Keratinocyte (primary cell): ENCODE results near the gene KRT78. TPM values are rescaled to one million over a fixed set of nuclear protein-coding genes. Genes with fewer than 3 reads are reported as not detected.

Experiments used
- DNase-seq: peaks from one replicate; pipeline ENCODE4 v3.0.0-alpha.2; 2011; ENCODE audit warnings: low read depth, missing footprints, low spot score
- FAIRE-seq: peaks from 2 replicates; lab custom pipeline; 2011; peaks lifted over from hg19 to GRCh38; lab: Jason Lieb, UNC
- H2AFZ ChIP-seq: 2 replicates; pipeline ENCODE4 v1.6.0; 2012; ENCODE audit warnings: low read length, control low read depth, inconsistent platforms; ENCODE audit not compliant: control insufficient read depth
- H3K27ac ChIP-seq: 2 replicates; pipeline ENCODE4 v1.5.1; 2011; ENCODE audit warnings: low read length; ENCODE audit not compliant: control insufficient read depth, insufficient read depth
- H3K27me3 ChIP-seq: 3 replicates; pipeline ENCODE4 v1.6.0; 2011; ENCODE audit warnings: low read length; ENCODE audit not compliant: control insufficient read depth, insufficient read depth; ENCODE audit errors: extremely low read depth
- H3K36me3 ChIP-seq, 2 experiments: 2 replicates in 1 of 2; 3 replicates in 1 of 2; pipeline ENCODE4 v1.5.1; 2011; ENCODE audit warnings: low read length in 2 of 2, mild to moderate bottlenecking in 1 of 2; ENCODE audit not compliant: control insufficient read depth in 2 of 2, insufficient read depth in 2 of 2; ENCODE audit errors: extremely low read depth in 1 of 2
- H3K4me1 ChIP-seq: 3 replicates; pipeline ENCODE4 v1.5.1; 2011; ENCODE audit warnings: low read length; ENCODE audit not compliant: control insufficient read depth, insufficient read depth; ENCODE audit errors: extremely low read depth
- H3K4me2 ChIP-seq: 3 replicates; pipeline ENCODE4 v1.6.0; 2011; ENCODE audit warnings: low read depth, low read length; ENCODE audit not compliant: control insufficient read depth, insufficient read depth; ENCODE audit errors: extremely low read depth
- H3K4me3 ChIP-seq, 3 experiments: fragments of 200-600 bp in 1 of 3; sonication (generic) in 1 of 3; 2 replicates in 2 of 3; 3 replicates in 1 of 3; pipeline ENCODE4 v1.5.1; 2011 to 2016; ENCODE audit warnings: low read length in 3 of 3, mild to moderate bottlenecking in 3 of 3, control low read depth in 2 of 3, inconsistent platforms in 1 of 3, low read depth in 1 of 3, mixed read lengths in 1 of 3, mixed run types in 1 of 3, moderate library complexity in 1 of 3; ENCODE audit not compliant: control insufficient read depth in 2 of 3, insufficient read depth in 2 of 3; ENCODE audit errors: extremely low read depth in 1 of 3
- H3K79me2 ChIP-seq: 2 replicates; pipeline ENCODE4 v1.6.0; 2012; ENCODE audit warnings: low read length; ENCODE audit not compliant: control insufficient read depth, insufficient read depth
- H3K9ac ChIP-seq: 3 replicates; pipeline ENCODE4 v1.6.0; 2011; ENCODE audit warnings: low read length; ENCODE audit not compliant: control insufficient read depth, insufficient read depth; ENCODE audit errors: extremely low read depth
- H3K9me1 ChIP-seq: 3 replicates; pipeline ENCODE4 v1.6.0; 2011; ENCODE audit warnings: low read length; ENCODE audit not compliant: control insufficient read depth, insufficient read depth; ENCODE audit errors: extremely low read depth
- H3K9me3 ChIP-seq: 2 replicates; pipeline ENCODE4 v1.5.1; 2012; ENCODE audit warnings: low read depth, low read length; ENCODE audit not compliant: control insufficient read depth
- H4K20me1 ChIP-seq: 3 replicates; pipeline ENCODE4 v1.6.0; 2011; ENCODE audit warnings: low read length; ENCODE audit not compliant: control insufficient read depth, insufficient read depth; ENCODE audit errors: extremely low read depth
- CTCF ChIP-seq, 3 experiments: IDR thresholded peaks in 1 of 3; conservative IDR thresholded peaks in 1 of 3; optimal IDR thresholded peaks in 1 of 3; 2 replicates in 2 of 3; 3 replicates in 1 of 3; pipeline versions ENCODE3 to v1.5.1; 2011; ENCODE audit warnings: low read length in 3 of 3, mild to moderate bottlenecking in 3 of 3, moderate library complexity in 2 of 3, control low read depth in 1 of 3, inconsistent platforms in 1 of 3; ENCODE audit not compliant: insufficient read depth in 2 of 3; ENCODE audit errors: extremely low read depth in 1 of 3
- EZH2 ChIP-seq: IDR thresholded peaks from one replicate; pipeline ENCODE4 v1.6.1; 2012; ENCODE audit warnings: inconsistent platforms, mild to moderate bottlenecking, low read length, moderate library complexity
- dilution Hi-C: fragments of 300-500 bp; cut with MboI; formaldehyde crosslinking; loops from one replicate; pipeline ENCODE4 v1.7.0; 2020; ENCODE audit warnings: low sequenced_read_pairs; ENCODE audit not compliant: extremely low pct_ligation_motif_present
- polyA plus RNA-seq, 5 experiments: library from polyadenylated mRNA; depleted of rRNA in 3 of 5; stranded (reverse) in 3 of 5; stranded (forward) in 1 of 5; unstranded in 1 of 5; fragments of >200 nt; gene quantifications; 1 replicate in 1 of 5; 2 replicates in 3 of 5; 3 replicates in 1 of 5; pipeline versions ENCODE4 v1.2.1 to v1.2.3, GENCODE V29; 2011 to 2012; ENCODE audit warnings: missing spikeins in 2 of 5, low read depth in 1 of 5, low replicate concordance in 1 of 5

Gene KRT78
- polyA plus RNA-seq, 1 donor (not counting 4 experiments of a cell fraction or from before 2014, with no cell fraction given), result 0.96 TPM

GRCh38 chr12:52794479-52795331 lies 54.1 kb downstream of the KRT78 start:
- dilution Hi-C loops, result no loop called here
- peak; percentile 17 for DNase-seq
- Histone ChIP-seq H3K9ac (no peak overlapping the region), H3K36me3 (no peaks in the 10 kb centered on the region), H4K20me1 (no peaks in the 10 kb centered on the region), H3K9me1 (no peaks in the 10 kb centered on the region), H3K27me3 (peaks cover 30% of the 10 kb centered on the region), H2AFZ (no peak overlapping the region), H3K79me2 (no peaks in the 10 kb centered on the region), H3K4me3 (no peak overlapping the region), H3K4me1 (peaks cover 39% of the 10 kb centered on the region), H3K27ac (no peak overlapping the region), H3K4me2 (peak overlapping the region; percentile 6), H3K9me3 (no peaks in the 10 kb centered on the region)
- TF ChIP-seq EZH2, result no peak
- TF ChIP-seq CTCF (optimal IDR thresholded peaks at IDR 0.05 in 1 of 3, IDR thresholded peaks at IDR 0.05 in 1 of 3, conservative IDR thresholded peaks at IDR 0.05 in 1 of 3; ENCODE audit: extremely low read depth in 1 of 3, insufficient read depth in 2 of 3, low read length in 3 of 3), result no peak
- FAIRE-seq, result peak; percentile 95

GRCh38 chr12:52792185-52793029 lies 56.4 kb downstream of the KRT78 start:
- H2AFZ ChIP-seq, result no peak overlapping the region
- H3K4me2 ChIP-seq, result no peak overlapping the region
- DNase-seq (no peak), FAIRE-seq (no peak)
- no peak overlapping the region for H3K9ac ChIP-seq
- H4K20me1 ChIP-seq, result no peaks in the 10 kb centered on the region
- H3K79me2 ChIP-seq, result no peaks in the 10 kb centered on the region
- H3K9me3 ChIP-seq, result no peaks in the 10 kb centered on the region
- H3K27ac ChIP-seq, result no peak overlapping the region
- H3K36me3 ChIP-seq, result no peaks in the 10 kb centered on the region
- H3K9me1 ChIP-seq, result no peaks in the 10 kb centered on the region
- peaks cover 51% of the 10 kb centered on the region for H3K27me3 ChIP-seq
- peaks cover 17% of the 10 kb centered on the region for H3K4me1 ChIP-seq
- H3K4me3 ChIP-seq, result no peak overlapping the region
- dilution Hi-C loops, result no loop called here
- TF ChIP-seq EZH2, result peak; percentile 35
- TF ChIP-seq CTCF (optimal IDR thresholded peaks at IDR 0.05 in 1 of 3, IDR thresholded peaks at IDR 0.05 in 1 of 3, conservative IDR thresholded peaks at IDR 0.05 in 1 of 3; ENCODE audit: extremely low read depth in 1 of 3, insufficient read depth in 2 of 3, low read length in 3 of 3), result no peak
